ENCODE measurements around the gene ST6GALNAC4. TPM values are rescaled to one million over a fixed set of nuclear protein-coding genes. Genes with fewer than 3 reads are reported as not detected.

The ST6GALNAC4 gene
- total and polyA plus RNA-seq, 9 of the 15 experiments (the other 6 are each of a cell fraction or from before 2014, with no cell fraction given) = 2.6 to 43.1 (median 15.4) TPM

- peak; percentile 28; the same call in 1 of the 2 replicates for TF ChIP-seq REST (IDR thresholded peaks at IDR 0.05; ENCODE audit: borderline replicate concordance)
- TF ChIP-seq REST (CRISPR knock-in tag; IDR thresholded peaks at IDR 0.05; ENCODE audit: low read depth) = no peak
- peak; percentile 59; the same call in 1 of the 2 replicates for TF ChIP-seq ZKSCAN1 (IDR thresholded peaks at IDR 0.05; ENCODE audit: low read depth, low read length)
- TF ChIP-seq TCF15 (CRISPR knock-in tag; IDR thresholded peaks at IDR 0.05) = no peak
- TF ChIP-seq NFRKB (IDR thresholded peaks at IDR 0.05; ENCODE audit: low read depth) = no peak
- no peak for TF ChIP-seq MED1 (CRISPR knock-in tag; IDR thresholded peaks at IDR 0.05; ENCODE audit: borderline replicate concordance)
- TF ChIP-seq POLR2G (IDR thresholded peaks at IDR 0.05; ENCODE audit: low read depth, low read length) = peak; percentile 51; the same call in 1 of the 2 replicates
- TF ChIP-seq POLR3A (IDR thresholded peaks at IDR 0.05; ENCODE audit: borderline replicate concordance, extremely low read depth, insufficient read depth, insufficient read length) = no peak
- TF ChIP-seq, protein P1, sequence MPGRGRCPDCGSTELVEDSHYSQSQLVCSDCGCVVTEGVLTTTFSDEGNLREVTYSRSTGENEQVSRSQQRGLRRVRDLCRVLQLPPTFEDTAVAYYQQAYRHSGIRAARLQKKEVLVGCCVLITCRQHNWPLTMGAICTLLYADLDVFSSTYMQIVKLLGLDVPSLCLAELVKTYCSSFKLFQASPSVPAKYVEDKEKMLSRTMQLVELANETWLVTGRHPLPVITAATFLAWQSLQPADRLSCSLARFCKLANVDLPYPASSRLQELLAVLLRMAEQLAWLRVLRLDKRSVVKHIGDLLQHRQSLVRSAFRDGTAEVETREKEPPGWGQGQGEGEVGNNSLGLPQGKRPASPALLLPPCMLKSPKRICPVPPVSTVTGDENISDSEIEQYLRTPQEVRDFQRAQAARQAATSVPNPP (IDR thresholded peaks at IDR 0.05; ENCODE audit: borderline replicate concordance, insufficient read depth, insufficient read length) = no peak
- no peak for TF ChIP-seq CTCF (IDR thresholded peaks at IDR 0.05 in 2 of 3, conservative IDR thresholded peaks at IDR 0.05 in 1 of 3; ENCODE audit: insufficient read depth in 2 of 3, low read depth in 1 of 3, low read length in 3 of 3)
Measured at GRCh38 chr9:127928676-127929624, 12.1 kb upstream of the ST6GALNAC4 start (continued).
